GM18907 (cell line): Measurements from ENCODE around the gene GNB5.

Experiments used
- ATAC-seq: cut with Tn5 transposase; IDR thresholded peaks from one replicate; pipeline ENCODE4 v1.9.1; 2021; ENCODE audit warnings: mild to moderate bottlenecking, moderate library complexity; ENCODE audit not compliant: unreplicated experiment

The GNB5 gene

GRCh38 chr15:52115598-52116427 lies 75.4 kb downstream of the GNB5 start:
- peak; percentile 35 for ATAC-seq

- no peak for ATAC-seq
These were observed 76.7 kb downstream of the GNB5 start for GRCh38 chr15:52114261-52115055.

DNA sequence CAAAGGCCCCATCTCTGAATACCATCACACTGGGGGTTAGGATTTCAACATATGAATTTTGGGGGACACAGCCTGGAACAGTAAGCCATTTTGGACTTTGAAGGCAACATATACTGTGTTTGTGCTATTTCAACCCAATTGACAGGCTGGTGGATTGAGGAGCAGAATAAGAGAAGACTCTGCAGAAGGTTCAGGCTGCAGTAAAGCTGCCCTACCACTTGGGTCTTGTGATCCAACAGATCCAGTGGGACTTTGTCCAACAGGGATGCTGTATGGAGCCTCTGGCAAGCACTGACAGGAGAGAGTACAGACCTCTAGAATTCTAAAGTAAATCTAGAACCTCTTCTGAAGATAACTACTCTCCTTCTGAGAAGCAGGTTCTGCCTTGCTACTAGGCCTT lies 77.5 kb downstream of the GNB5 start:
- ATAC-seq = no peak

GRCh38 chr15:52113235-52113634 lies 78.0 kb downstream of the GNB5 start:
- no peak for ATAC-seq

- ATAC-seq = peak; percentile 27
These were observed 78.9 kb downstream of the GNB5 start for GRCh38 chr15:52112203-52112750.

- no peak for ATAC-seq
These were observed 79.5 kb downstream of the GNB5 start for GRCh38 chr15:52111517-52112202.

DNA sequence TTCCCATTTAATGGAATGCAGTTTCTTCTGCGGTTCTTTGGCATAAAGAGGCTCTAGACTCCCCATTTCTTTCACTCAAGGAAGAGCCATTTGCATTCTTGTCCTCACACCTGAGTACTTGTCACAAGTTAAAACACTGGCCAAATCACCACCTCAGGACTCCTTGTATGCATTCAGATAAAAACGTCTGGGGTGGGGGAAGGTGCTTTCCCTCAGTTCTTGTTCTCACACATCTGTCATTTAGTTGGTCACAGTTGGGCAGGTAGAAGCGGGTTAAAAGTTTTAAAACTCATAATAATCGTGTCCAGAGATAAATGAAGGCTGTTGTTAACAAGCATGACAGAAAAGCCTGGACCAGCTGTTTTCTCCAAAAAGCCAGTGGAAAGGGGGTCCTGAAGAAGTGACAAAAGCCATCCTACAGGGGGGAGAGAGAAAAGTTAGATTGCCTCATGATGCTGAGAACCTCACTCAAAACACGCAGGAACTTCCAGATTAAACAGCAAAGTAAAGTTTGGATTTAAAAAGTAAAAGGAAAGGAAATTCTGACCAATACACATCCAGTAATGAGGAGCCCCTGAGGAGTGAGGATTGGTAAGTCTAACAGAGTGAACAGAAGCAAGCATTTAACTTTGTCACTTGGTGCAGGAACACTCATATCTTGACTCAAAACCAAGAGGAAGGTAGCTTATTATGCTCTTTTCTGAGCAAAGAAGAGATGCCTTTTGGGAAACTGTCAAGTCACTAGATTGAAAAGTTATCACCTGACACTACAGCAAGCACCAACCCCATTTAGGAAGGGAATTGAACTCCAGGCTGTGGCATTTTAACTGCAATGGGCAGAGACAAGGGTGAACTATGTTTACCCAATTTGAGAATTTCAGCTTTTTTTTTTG lies 81.4 kb downstream of the GNB5 start:
- peak; percentile 69 for ATAC-seq

DNA sequence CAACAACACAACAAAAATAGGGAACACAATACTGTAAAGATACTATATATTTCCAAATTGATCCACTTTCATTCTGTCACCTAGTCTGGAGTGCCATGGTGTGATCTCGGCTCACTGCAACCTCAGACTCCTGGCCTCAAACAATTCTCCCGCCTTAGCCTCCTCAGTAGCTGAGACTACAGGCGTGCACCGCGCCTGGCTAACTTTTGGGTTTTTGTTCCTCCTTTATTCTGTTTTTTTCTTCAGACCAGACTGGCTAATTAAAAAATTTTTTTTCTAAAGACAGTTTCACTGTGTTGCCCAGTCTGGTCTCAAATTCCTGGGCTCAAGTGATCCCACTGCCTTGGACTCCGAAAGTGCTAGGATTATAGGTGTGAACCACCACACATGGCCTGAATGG lies 84.0 kb downstream of the GNB5 start:
- ATAC-seq = no peak

GRCh38 chr15:52106641-52107040 lies 84.6 kb downstream of the GNB5 start:
- no peak for ATAC-seq

- ATAC-seq = no peak
These were observed 85.3 kb downstream of the GNB5 start for GRCh38 chr15:52105846-52106245.

DNA sequence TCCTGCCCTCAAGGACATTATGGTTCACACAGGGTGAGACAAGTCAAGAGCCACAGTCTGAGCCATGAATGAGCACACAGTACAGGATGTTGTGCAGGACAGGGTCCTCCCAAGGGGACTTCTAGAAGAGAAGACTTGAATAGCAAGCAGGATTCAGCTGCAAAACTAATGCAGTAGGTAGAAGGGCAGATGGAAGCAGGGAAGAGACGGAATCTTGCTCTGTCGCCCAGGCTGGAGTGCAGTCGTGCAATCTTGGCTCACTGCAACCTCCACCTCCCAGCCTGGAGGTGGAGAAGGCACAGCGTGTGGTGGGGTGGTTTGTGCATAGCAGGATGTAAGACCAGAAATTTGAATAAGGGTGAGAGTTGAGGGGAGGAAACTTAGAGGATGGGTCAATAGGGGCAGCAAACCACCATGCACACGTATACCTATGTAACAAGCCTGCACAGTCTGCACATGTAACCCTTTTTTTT lies 86.6 kb downstream of the GNB5 start:
- peak; percentile 36 for ATAC-seq

DNA sequence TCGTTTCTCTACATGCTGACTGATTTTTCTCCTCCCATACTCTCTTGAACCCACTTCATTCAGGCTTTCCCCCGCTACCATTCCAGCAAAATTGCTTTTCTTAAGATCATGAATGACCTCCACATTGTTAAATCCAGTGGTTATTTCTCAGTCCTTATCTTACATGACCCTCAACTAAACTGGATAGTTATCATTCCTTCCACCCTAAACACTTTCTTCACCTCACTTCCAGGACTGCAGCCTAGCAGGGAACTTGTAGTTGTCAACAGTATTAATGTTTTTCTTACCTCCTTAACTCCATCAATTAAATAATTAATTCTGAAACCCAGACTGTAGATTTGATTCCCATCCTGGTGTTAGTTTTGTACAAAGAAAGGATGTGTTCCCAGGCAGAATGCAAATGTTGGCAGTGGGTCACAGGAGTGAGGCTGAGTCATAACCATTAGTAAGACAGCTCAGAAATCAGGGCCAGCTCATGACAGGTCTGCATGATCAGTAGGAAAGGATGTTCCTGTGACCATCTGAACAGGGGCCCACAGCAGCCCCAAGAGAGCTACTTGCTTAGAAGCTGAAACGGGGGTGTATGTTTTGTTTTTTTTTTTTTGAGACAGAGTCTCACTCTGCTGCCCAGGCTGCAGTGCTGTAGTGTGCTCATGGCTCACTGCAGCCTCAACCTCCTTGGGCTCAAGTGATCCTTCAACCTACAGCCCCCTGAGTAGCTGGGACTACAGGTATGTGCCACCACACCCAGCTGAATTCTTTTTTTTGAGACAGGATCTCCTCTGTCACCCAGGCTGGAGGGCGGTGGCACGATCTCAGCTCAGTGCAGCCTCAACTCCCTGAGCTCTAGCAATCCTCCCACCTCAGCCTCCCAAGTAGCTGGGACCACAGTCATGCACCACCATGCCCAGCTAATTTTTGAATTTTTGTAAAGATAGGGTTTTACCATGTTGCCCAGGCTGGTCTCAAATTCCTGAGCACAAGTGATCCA lies 87.7 kb downstream of the GNB5 start:
- ATAC-seq = peak; percentile 68

DNA sequence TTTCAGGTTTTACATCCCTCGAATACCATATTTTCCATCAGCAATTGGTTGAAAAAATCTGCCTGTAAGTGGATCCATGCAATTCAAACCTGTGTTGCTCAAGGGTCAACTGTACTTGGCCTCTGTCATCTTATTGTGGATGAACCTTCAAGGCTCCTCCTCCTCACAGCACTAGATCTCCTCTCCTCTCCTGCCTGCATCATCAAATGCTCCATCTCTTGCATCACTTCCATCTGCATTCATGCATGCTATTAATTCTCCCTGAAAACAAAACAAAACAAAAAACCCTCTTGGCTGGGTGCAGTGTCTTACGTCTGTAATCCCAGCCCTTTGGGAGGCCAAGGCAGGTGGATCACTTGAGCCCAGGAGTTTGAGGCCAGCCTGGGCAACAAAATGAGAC lies 88.7 kb downstream of the GNB5 start:
- ATAC-seq = no peak

GRCh38 chr15:52101542-52102323 lies 89.5 kb downstream of the GNB5 start:
- ATAC-seq = peak; percentile 27

DNA sequence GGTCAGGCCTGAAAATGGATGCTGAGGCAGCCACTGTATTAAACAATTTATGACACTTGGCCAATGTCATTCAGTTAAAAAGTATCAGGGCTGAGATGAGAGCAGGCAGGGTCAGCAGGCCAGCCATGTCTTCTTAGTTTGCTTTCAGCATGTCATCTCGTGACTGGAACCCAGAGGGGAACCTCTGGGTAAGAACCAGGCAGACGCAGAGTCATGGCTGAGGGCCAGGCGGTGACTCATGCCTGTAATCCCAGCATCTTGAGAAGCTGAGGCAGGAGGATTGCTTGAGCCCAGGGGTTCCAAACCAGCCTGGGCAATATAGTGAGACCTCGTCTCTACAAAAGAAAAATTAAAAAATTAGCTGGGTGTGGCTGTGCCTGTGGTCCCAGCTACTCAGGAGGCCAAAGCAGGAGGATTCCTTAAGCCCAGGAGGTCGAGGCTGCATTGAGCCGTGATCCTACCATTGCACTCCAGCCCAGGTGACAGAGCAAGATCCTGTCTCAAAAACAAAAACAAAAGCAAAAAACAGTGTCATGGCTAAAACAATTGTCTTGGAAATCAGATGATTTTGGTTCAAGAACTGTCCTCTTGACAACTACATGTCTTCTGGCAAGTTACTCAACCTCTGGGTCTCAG lies 90.3 kb downstream of the GNB5 start:
- no peak for ATAC-seq

GRCh38 chr15:52099651-52100272 lies 91.4 kb downstream of the GNB5 start:
- ATAC-seq = no peak

GRCh38 chr15:52098323-52098722 lies 92.9 kb downstream of the GNB5 start:
- ATAC-seq = no peak
